ENCODE measurements around the gene NRBF2.
"Not testable (repeated sequence)": the region's sequence is repeated elsewhere in the genome, so short reads cannot be mapped to it uniquely, and the experiment has no call there.

The NRBF2 gene

GRCh38 chr10:63094881-63095280 is 38.2 kb upstream of the NRBF2 start:
- no peak for DNase-seq (ENCODE audit: low spot score)
- TF ChIP-seq, protein P1, sequence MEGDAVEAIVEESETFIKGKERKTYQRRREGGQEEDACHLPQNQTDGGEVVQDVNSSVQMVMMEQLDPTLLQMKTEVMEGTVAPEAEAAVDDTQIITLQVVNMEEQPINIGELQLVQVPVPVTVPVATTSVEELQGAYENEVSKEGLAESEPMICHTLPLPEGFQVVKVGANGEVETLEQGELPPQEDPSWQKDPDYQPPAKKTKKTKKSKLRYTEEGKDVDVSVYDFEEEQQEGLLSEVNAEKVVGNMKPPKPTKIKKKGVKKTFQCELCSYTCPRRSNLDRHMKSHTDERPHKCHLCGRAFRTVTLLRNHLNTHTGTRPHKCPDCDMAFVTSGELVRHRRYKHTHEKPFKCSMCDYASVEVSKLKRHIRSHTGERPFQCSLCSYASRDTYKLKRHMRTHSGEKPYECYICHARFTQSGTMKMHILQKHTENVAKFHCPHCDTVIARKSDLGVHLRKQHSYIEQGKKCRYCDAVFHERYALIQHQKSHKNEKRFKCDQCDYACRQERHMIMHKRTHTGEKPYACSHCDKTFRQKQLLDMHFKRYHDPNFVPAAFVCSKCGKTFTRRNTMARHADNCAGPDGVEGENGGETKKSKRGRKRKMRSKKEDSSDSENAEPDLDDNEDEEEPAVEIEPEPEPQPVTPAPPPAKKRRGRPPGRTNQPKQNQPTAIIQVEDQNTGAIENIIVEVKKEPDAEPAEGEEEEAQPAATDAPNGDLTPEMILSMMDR (IDR thresholded peaks at IDR 0.05; ENCODE audit: extremely low read depth, insufficient read depth, missing control alignments), result no peak
- in situ Hi-C loops (cut with MboI; ENCODE audit: low pct_unique_long_range_greater_than_20kb, low sequenced_read_pairs, unreplicated experiment), result no loop called here

- in situ Hi-C loops (cut with MboI; ENCODE audit: low pct_unique_long_range_greater_than_20kb, low sequenced_read_pairs, unreplicated experiment), result no loop called here
- TF ChIP-seq, protein P1 (IDR thresholded peaks at IDR 0.05; ENCODE audit: extremely low read depth, insufficient read depth, missing control alignments), result no peak
- DNase-seq (ENCODE audit: low spot score), result no peak
Measured at GRCh38 chr10:63099734-63100133, 33.4 kb upstream of the NRBF2 start.

DNA sequence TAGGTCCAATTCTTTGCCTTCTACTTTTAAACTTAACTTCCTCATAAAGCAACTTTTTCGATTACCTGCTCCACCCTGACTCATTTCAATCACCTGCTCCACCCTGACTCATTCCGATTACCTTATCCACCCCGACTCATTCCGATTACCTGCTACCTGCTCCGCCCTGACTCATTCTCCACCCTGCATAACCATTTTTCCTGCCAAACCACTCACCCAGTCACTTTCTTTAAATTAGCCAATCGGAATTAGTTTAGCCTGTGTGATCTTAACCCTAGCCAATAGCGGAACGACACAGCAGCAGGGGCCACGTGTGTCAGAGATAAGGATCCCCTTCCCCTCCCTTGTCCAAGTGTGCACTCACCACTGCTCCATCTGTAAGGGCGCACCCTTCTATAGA is 32.0 kb upstream of the NRBF2 start:
- in situ Hi-C loops (cut with MboI; ENCODE audit: low pct_unique_long_range_greater_than_20kb, low sequenced_read_pairs, unreplicated experiment); DNase-seq (ENCODE audit: low spot score): not testable (repeated sequence)

GRCh38 chr10:63102279-63102883 is 30.7 kb upstream of the NRBF2 start:
- DNase-seq (ENCODE audit: low spot score); in situ Hi-C loops (cut with MboI; ENCODE audit: low pct_unique_long_range_greater_than_20kb, low sequenced_read_pairs, unreplicated experiment): not testable (repeated sequence)

DNA sequence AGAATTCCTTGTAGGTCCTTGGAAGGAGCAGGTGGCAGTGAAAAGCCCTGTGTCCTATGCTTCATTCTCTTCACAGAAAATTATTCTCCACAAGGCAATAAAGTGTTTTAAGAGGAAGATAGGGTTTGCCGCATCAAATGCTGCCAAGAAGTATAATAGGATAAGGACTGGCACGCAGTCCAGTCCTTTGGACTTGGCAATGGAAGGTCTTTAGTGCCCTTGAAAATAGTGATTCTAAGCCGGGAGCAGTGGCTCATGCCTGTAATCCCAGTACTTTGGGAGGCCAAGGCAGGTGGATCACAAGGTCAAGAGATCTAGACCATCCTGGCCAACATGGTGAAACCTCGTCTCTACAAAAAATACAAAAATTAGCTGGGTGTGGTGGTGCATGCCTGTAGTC is 29.9 kb upstream of the NRBF2 start:
- DNase-seq (ENCODE audit: low spot score); in situ Hi-C loops (cut with MboI; ENCODE audit: low pct_unique_long_range_greater_than_20kb, low sequenced_read_pairs, unreplicated experiment): not testable (repeated sequence)

- no peak for DNase-seq (ENCODE audit: low spot score)
- in situ Hi-C loops (cut with MboI; ENCODE audit: low pct_unique_long_range_greater_than_20kb, low sequenced_read_pairs, unreplicated experiment), result no loop called here
- TF ChIP-seq, protein P1 (IDR thresholded peaks at IDR 0.05; ENCODE audit: extremely low read depth, insufficient read depth, missing control alignments), result no peak
Measured at GRCh38 chr10:63103971-63104409, 29.1 kb upstream of the NRBF2 start.

DNA sequence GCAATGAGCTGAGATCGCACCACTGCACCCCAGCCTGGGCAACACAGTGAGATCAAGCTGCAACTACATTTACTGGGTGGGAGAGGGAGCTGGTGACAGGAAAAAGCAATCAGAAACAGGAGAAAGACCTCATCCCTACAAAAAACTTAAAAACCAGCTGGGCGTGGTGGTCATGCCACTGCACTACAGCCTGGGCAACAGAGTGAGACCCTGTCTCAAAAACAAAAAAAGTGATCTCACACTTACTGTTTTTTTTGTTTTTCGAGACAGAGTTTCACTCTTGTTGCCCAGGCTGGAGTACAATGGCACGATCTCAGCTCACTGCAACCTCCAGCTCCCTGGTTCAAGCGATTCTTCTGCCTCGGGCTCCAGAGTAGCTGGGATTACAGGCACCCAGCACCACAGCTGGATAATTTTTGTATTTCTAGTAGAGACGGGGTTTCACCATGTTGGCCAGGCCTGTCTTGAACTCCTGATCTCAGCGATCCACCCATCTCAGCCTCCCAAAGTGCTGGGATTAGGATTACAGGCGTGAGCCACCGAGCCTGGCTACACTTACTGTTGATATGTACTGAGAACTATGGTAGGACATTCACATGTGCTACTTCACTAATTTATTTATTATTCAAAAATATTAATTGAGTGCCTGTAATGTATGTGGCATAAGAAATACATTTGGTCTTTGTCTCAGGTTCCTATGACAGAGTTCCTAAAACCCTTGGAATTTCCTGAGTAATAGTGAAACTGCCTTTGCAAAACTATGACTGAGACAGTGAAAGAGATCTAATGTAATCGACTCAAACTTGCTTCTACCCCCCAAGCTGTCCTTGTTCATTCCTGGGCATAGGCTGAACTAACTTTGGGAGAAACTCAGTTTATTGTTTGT is 27.7 kb upstream of the NRBF2 start:
- in situ Hi-C loops (cut with MboI; ENCODE audit: low pct_unique_long_range_greater_than_20kb, low sequenced_read_pairs, unreplicated experiment), result no loop called here
- no peak for DNase-seq (ENCODE audit: low spot score)
- TF ChIP-seq, protein P1 (IDR thresholded peaks at IDR 0.05; ENCODE audit: extremely low read depth, insufficient read depth, missing control alignments), result no peak

DNA sequence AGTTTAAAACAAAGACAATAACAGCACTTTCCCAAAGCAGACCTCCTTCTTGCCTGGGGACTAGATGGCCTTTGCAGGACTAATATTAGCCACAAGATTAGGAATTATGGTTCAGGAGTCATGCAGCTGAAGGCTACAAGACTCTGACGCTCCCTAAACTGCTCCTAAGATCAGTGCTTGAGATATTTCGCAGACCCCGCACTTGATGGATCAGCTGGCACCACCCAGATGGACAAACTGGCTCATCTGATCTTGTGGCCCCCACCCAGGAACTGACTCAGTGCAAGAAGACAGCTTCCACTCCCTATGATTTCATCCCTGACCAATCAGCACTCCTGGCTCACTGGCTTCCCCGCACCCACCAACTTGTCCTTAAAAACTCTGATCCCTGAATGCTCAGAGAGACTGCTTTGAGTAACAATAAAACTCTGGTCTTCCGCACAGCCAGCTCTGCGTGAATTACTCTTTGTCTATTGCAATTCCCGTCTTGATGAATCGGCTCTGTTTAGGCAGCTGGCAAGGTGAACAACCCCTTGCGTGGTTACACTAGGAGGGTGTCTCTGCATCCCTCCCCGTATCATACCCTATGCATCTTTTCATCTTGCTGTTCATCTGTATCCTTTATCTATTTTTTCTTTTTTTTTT is 26.9 kb upstream of the NRBF2 start:
- in situ Hi-C loops (cut with MboI; ENCODE audit: low pct_unique_long_range_greater_than_20kb, low sequenced_read_pairs, unreplicated experiment), result no loop called here
- DNase-seq (ENCODE audit: low spot score), result no peak
- TF ChIP-seq, protein P1 (IDR thresholded peaks at IDR 0.05; ENCODE audit: extremely low read depth, insufficient read depth, missing control alignments), result no peak
